Osteoblast (primary cell): ENCODE data around the gene ECHDC1. TPM values are rescaled to one million over a fixed set of nuclear protein-coding genes. Genes with fewer than 3 reads are reported as not detected.

ENCODE experiments used
- DNase-seq: peaks from one replicate; pipeline ENCODE4 v3.0.0; 2011; ENCODE audit warnings: low spot score, mixed read lengths; ENCODE audit not compliant: insufficient read length; ENCODE audit errors: missing footprints
- H2AFZ ChIP-seq: 2 replicates; pipeline ENCODE4 v1.6.0; 2011; ENCODE audit warnings: mild to moderate bottlenecking, low read length
- H3K27ac ChIP-seq: 2 replicates; pipeline ENCODE4 v1.5.1; 2011; ENCODE audit warnings: mild to moderate bottlenecking, low read depth, low read length, moderate library complexity
- H3K27me3 ChIP-seq: 2 replicates; pipeline ENCODE4 v1.6.0; 2012; ENCODE audit warnings: mild to moderate bottlenecking, control low read depth, inconsistent platforms, low read length, moderate library complexity; ENCODE audit not compliant: insufficient read depth
- H3K36me3 ChIP-seq: 2 replicates; pipeline ENCODE4 v1.5.1; 2011; ENCODE audit warnings: mild to moderate bottlenecking, low read length, control low read depth, moderate library complexity; ENCODE audit not compliant: insufficient read depth
- H3K4me1 ChIP-seq: 2 replicates; pipeline ENCODE4 v1.5.1; 2011; ENCODE audit warnings: mild to moderate bottlenecking, low read length, control low read depth, moderate library complexity; ENCODE audit not compliant: insufficient read depth
- H3K4me2 ChIP-seq: 2 replicates; pipeline ENCODE4 v1.6.0; 2011; ENCODE audit warnings: mild to moderate bottlenecking, low read length; ENCODE audit not compliant: insufficient read depth
- H3K4me3 ChIP-seq: fragments of 200-600 bp; sonication (generic); 3 replicates; pipeline ENCODE4 v1.5.1; 2012; ENCODE audit warnings: mild to moderate bottlenecking, low read length, inconsistent platforms; ENCODE audit not compliant: insufficient read depth
- H3K79me2 ChIP-seq: 2 replicates; pipeline ENCODE4 v1.6.0; 2012; ENCODE audit warnings: mild to moderate bottlenecking, low read length, control low read depth, inconsistent platforms; ENCODE audit not compliant: insufficient read depth
- H3K9me3 ChIP-seq: 2 replicates; pipeline ENCODE4 v1.5.1; 2011; ENCODE audit warnings: low read depth, low read length, control low read depth
- H4K20me1 ChIP-seq: 2 replicates; pipeline ENCODE4 v1.6.0; 2012; ENCODE audit warnings: mild to moderate bottlenecking, low read length, control low read depth; ENCODE audit not compliant: insufficient read depth
- total RNA-seq: library from RNA; depleted of rRNA; stranded (reverse); fragments of >200 nt; gene quantifications from 2 replicates; pipeline ENCODE4 v1.2.3, GENCODE V29; 2012
- TF ChIP-seq, protein P1 (sequence below): IDR thresholded peaks from 2 replicates; pipeline ENCODE4 v1.5.1; 2011; ENCODE audit warnings: mild to moderate bottlenecking, low read depth, low read length, moderate library complexity; ENCODE audit errors: extremely low read depth

ECHDC1 gene
- total RNA-seq, 1 donor, result 67.0 TPM

DNA sequence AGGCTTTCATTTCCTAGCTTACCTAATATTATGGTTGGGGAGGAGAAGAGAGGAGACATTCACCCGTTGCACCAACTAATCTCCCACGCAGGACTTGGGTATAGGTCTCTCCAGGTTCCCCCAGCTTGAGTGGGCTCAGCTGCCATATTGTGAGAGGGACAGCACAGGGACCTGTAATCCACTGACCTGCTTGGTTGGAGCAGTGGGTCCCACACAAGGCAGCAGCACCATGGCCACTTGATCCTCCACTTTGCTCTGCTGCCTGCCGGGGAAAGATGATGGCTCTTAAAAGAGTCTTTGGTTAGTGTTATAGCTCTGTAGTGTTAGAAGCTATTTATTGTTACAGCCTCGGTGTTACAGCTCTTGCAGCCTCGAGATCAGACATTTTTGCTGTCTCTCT is 22.5 kb upstream of the ECHDC1 start:
- H3K9me3 ChIP-seq, result no peaks in the 10 kb centered on the region
- TF ChIP-seq, protein P1, sequence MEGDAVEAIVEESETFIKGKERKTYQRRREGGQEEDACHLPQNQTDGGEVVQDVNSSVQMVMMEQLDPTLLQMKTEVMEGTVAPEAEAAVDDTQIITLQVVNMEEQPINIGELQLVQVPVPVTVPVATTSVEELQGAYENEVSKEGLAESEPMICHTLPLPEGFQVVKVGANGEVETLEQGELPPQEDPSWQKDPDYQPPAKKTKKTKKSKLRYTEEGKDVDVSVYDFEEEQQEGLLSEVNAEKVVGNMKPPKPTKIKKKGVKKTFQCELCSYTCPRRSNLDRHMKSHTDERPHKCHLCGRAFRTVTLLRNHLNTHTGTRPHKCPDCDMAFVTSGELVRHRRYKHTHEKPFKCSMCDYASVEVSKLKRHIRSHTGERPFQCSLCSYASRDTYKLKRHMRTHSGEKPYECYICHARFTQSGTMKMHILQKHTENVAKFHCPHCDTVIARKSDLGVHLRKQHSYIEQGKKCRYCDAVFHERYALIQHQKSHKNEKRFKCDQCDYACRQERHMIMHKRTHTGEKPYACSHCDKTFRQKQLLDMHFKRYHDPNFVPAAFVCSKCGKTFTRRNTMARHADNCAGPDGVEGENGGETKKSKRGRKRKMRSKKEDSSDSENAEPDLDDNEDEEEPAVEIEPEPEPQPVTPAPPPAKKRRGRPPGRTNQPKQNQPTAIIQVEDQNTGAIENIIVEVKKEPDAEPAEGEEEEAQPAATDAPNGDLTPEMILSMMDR, result no peak
- no peaks in the 10 kb centered on the region for H3K36me3 ChIP-seq
- H3K79me2 ChIP-seq, result no peaks in the 10 kb centered on the region
- H3K4me3 ChIP-seq, result peak overlapping the region; percentile 7
- H2AFZ ChIP-seq, result peak overlapping the region; percentile 86
- H3K4me2 ChIP-seq, result peak overlapping the region; percentile 48
- H3K27ac ChIP-seq, result peak overlapping the region; percentile 69
- no peaks in the 10 kb centered on the region for H3K27me3 ChIP-seq
- H3K4me1 ChIP-seq, result peaks cover 16% of the 10 kb centered on the region
- no peaks in the 10 kb centered on the region for H4K20me1 ChIP-seq
- DNase-seq, result peak; percentile 13

DNA sequence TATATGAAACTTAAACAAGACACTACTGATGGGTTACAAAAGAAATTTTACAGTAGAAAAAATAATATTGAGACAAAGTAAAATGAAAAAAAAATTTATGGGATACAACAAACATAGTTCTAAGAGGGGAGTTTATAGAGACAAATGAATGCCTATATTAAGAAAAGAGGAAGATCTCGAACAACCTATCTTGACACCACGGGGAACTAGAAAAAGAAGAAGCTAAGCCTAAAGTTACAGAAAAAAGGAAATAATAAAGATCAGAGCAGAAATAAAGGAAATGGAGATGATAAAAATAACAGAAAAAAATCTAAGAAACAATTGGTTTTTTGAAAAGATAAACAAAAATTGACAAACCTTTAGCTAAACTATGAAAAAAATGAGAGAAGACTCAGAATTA is 9.1 kb upstream of the ECHDC1 start:
- Histone ChIP-seq H3K4me3 (no peak overlapping the region), H2AFZ (no peak overlapping the region), H3K4me2 (no peak overlapping the region), H3K27ac (no peak overlapping the region), H3K36me3 (no peaks in the 10 kb centered on the region), H3K9me3 (no peaks in the 10 kb centered on the region), H3K27me3 (no peaks in the 10 kb centered on the region), H4K20me1 (no peaks in the 10 kb centered on the region), H3K79me2 (peaks cover 7% of the 10 kb centered on the region), H3K4me1 (no peaks in the 10 kb centered on the region)
- TF ChIP-seq, protein P1, result no peak
- DNase-seq, result no peak

DNA sequence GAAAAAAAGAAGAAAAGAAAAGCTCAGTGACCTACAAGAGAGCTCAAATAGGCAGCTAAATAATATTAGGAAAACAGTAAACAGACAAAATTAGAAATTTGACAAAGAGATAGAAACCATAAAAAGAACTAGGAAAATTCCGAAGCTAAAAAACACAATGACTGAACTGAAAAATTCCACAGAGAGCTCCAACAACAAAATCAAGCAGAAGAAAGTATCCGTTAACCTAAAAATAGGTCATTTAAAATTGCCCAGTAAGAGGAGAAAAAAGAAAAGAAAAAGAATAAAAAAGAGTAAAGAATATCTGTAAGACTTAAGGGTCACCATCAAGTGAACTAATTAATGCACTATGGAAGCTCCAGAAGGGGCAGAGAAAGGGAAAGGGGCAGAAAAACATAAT is 6.6 kb upstream of the ECHDC1 start:
- Histone ChIP-seq H3K27me3 (no peaks in the 10 kb centered on the region), H3K36me3 (no peaks in the 10 kb centered on the region), H3K4me3 (no peak overlapping the region), H3K4me2 (no peak overlapping the region), H4K20me1 (no peaks in the 10 kb centered on the region), H2AFZ (no peak overlapping the region), H3K9me3 (no peaks in the 10 kb centered on the region), H3K79me2 (peaks cover 27% of the 10 kb centered on the region), H3K4me1 (no peaks in the 10 kb centered on the region), H3K27ac (no peak overlapping the region)
- TF ChIP-seq, protein P1, result no peak
- no peak for DNase-seq

DNA sequence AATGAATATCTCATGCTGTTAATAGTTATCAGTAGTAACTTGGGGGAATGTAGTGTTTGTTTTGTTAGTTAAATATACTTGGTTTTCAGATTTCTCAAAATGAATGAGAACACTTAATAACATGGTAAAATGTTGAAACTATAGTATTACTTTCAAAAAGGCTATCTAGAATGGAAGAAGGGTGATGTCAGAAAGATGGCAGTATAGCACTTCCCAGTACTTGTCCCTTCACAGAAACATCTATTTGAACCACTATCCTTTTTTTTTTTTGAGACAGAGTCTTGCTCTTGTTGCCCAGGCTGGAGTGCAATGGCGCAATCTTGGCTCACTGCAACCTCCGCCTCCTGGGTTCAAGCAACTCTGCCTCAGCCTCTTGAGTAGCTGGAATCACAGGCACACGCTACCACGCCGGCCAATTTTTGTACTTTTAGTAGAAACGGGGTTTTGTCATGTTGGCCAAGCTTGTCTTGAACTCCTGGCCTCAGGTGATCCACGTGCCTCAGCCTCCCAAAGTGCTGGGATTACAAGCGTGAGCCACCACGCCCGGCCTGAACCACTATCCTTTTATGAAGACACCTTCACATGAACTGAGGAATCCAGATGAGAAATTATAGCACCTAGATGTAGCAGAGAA is 4.7 kb upstream of the ECHDC1 start:
- Histone ChIP-seq H3K4me1 (peaks cover 6% of the 10 kb centered on the region), H3K36me3 (no peaks in the 10 kb centered on the region), H3K4me2 (no peak overlapping the region), H3K9me3 (no peaks in the 10 kb centered on the region), H3K79me2 (peaks cover 44% of the 10 kb centered on the region), H4K20me1 (no peaks in the 10 kb centered on the region), H2AFZ (no peak overlapping the region), H3K27ac (no peak overlapping the region), H3K27me3 (no peaks in the 10 kb centered on the region), H3K4me3 (no peak overlapping the region)
- DNase-seq, result no peak
- TF ChIP-seq, protein P1, result no peak
